Measurements from ENCODE around the gene KMT5C. TPM values are rescaled to one million over a fixed set of nuclear protein-coding genes. Genes with fewer than 3 reads are reported as not detected.
"Not testable (repeated sequence)": the region's sequence is repeated elsewhere in the genome, so short reads cannot be mapped to it uniquely, and the experiment has no call there.

The KMT5C gene
- total RNA-seq, 1 donor from 2014 or later, result 3.0 TPM

DNA sequence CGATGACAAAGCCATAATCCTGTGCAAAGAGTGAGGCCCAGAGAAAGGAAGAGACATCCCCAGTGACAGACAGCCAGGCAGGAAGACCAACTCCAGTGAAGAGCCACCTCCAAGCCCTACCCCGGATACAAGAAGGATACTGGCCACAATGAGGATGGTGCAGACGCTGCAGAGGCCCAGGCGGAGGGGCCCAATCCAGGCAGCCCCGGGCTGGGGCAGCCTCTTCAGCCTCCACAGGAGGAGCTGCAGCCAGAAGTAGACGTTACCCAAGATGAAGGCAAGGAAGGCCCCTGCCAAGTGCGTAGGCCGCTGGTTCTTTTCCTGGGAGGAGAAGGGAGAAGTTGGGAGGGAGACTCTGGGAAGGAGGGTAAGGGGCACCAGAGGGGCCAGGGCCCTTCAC is 23.0 kb upstream of the KMT5C start:
- DNase-seq (ENCODE audit: low read depth in 2 of 2), result no peak

GRCh38 chr19:55319785-55320184 is 19.9 kb upstream of the KMT5C start:
- DNase-seq (ENCODE audit: low read depth in 2 of 2), result peak; percentile 18 to 44

DNA sequence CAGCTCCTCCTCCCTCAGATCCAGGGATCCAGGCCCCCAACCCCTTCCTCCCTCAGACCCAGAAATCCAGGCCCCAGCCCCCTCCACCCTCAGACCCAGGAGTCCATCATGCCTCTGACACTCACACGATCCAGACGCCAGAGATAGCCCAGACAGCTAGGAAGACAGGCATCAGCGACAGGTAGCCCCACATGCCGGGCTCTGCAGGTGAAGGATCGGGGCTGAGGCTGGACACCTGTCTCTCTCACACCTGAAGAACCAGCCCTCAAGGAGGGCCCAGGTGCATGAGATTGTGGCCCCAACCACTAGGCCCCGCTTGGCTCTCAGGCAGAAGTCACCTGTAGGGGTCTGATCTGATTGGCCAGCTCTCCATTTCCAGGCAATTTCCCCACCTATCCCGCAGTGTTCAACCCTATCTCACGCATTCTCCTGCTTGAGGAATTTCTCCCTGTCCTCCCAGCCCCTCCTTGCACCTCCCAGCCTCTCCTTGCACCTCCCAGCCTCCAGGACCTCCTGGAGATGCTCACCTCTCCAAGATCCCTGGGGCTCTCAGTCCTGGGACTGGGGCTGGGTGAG is 18.7 kb upstream of the KMT5C start:
- no peak for DNase-seq (ENCODE audit: low read depth in 2 of 2)

- DNase-seq (ENCODE audit: low read depth in 2 of 2), result no peak
These were observed 18.1 kb upstream of the KMT5C start for GRCh38 chr19:55321466-55322137.

DNA sequence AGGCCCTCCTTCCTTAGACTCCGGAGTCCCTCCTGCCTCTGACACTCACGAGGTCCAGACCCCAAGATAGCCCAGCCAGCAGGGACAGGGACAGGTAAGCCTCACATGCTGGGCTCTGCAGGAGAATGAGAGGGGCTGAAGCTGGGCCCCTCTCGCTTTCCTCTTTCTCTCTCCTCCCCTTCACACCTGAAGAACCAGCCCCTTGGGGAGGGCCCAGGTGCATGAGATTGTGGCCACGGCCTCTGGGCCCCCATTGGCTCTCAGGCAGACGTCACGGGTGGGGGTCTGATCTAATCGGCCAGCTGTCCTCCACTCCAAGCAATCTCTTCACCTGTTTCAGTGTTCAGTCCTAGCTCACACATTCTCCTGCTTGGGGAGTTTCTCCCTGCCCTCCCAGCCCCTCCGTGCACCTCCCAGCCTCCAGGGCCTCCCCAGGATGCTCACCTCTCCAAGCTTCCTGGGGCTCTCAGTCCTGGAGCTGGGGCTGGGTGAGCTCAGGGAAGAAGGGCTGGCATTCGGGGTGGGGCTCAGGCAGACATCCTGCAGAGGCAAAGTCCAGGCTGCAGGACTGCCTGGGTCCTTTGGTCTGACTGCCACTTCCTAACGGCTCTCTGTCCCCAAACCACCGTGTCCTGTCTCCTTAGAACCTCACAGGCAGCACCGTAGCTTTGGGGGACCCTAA is 17.3 kb upstream of the KMT5C start:
- DNase-seq (ENCODE audit: low read depth in 2 of 2), result no peak

GRCh38 chr19:55324662-55325061 is 15.0 kb upstream of the KMT5C start:
- no peak for DNase-seq (ENCODE audit: low read depth in 2 of 2)

GRCh38 chr19:55325172-55325571 is 14.5 kb upstream of the KMT5C start, which contains the start of gene TMEM150B:
TSS of gene TMEM150B (minus strand) at chr19:55325341. CDS start at chr19:55321036, 4,305 bp downstream.
- DNase-seq (ENCODE audit: low read depth in 2 of 2), result no peak

- DNase-seq (ENCODE audit: low read depth in 2 of 2), result peak in 1 of 2 donors; percentile 35
These were observed 10.8 kb upstream of the KMT5C start for GRCh38 chr19:55328774-55329318.

- not testable (repeated sequence) for DNase-seq (ENCODE audit: low read depth in 2 of 2)
These were observed 9.9 kb upstream of the KMT5C start for GRCh38 chr19:55329791-55330190.

DNA sequence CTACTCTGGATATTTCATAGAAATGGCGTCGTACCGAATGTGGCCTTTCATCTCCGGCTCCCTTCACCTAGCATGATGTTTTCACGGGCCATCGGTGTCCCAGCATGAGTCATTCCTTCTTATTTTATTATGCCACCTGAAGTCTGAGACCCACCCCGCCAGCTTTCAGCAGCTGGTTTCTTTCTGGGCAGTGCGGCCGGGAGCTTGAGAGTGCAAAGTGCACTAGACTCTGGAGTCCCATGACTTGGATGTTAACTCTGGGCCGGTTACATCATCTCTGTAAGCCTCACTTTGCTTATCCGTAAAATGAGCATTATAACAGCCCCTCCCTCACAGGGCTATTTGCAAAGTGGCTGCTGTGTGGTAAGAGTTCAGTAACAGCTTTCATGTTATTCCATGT is 5.8 kb upstream of the KMT5C start:
- no peak for DNase-seq (ENCODE audit: low read depth in 2 of 2)

DNA sequence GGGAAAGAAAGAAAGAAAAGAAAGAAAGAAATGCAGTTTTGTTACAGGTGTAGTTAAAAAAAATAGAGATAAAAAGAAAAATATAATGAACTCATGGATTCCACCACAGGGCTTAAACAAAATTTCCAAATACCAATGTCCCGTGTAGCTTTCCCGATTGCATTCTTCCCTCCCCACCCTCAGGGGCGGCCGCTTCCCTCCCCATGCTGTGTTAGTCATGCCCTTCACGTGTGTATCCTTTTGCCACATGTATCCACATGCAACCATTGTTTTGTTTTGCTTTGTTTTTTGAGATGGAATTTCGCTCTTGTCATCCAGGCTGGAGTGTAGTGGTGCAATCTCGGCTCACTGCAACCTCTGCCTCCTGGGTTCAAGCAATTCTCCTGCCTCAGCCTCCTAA is 3.6 kb upstream of the KMT5C start:
- DNase-seq (ENCODE audit: low read depth in 2 of 2), result peak in 1 of 2 donors; percentile 25

DNA sequence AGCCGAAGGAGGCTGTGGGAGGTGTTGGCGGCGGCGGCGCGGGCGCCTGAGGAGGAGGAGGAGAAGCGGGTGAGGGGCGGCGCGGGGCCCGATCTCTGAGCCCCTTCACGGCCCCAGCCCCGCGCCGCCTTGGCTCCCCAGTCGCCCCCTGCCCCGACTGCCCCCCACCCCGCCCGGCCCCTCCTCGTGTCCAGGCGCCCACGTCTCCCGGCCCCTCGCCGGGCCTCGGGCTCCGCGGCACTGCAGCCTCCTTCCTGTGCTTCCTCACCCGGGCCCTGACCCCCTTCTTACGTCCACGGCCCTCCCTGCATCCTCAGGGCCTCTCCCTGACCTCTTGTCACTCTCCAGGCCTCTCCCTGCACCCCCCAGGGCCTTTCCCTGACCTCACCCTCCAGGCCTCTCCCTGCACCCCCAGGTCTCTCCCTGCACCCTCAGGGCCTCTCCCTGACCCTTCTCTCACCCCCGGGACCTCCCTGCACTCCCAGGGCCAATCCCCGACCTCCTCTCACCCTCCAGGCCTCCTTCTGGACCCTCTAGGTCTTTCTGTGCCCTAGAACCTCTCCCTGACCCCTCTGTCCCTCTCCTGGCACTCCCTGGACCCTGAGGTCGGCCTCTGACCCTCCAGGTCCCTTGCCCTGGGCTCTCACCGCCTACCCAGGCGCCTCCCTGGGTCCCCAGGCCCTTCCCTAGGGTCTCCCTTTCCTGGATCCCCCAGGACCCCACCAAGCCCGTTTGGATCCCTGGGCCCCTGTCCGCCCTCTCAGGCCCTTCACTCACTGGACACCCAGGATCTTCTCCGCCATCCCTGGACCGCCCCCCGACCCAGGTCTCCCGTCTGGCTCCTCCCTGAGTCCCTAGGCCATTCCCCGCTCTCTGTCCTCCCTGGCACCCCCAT is 460 bp downstream of the KMT5C start:
- DNase-seq (ENCODE audit: low read depth in 2 of 2), result no peak

DNA sequence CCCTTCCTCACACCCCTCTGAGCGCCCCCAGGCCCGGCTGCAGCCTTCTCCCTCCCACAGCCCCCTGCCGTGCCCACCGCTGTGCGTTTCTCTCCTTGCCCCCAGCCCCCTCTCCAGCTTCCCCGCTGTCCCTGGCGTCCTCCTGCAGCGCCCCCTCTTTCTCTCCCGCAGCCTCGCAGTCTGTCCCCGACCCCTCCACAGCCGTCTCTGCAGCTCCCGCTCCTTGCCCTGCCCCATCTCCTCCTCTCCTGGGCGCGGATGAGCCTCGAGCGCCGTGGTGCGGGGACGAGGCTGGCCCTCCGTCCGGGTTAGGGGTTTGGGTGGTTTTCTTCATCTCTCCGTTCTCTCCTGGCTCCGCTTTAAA is 1.1 kb downstream of the KMT5C start:
- peak; percentile 19 for DNase-seq (ENCODE audit: low read depth in 2 of 2)

DNA sequence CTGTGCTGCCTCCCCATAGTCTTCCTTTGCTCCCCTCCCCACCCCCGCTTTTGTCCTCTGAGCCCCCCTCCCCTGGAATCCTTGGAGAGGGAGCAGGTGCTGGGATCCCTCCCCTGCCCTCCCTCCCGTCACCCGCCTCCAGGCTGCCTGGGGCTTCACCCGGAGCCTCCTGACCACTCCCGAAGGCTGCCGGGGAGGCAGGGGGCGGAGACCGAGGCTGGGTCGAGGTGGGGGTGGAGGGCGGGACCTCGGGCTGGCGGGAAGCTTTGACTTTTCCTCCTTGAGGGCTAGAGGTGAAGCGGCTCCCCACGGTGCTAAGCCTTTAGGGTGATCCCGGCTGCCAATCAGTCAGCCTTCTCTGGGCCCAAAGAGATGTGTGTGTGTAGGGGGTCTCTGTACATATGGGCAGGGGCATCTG is 1.5 kb downstream of the KMT5C start:
- peak in 1 of 2 donors; percentile 36 for DNase-seq (ENCODE audit: low read depth in 2 of 2)

DNA sequence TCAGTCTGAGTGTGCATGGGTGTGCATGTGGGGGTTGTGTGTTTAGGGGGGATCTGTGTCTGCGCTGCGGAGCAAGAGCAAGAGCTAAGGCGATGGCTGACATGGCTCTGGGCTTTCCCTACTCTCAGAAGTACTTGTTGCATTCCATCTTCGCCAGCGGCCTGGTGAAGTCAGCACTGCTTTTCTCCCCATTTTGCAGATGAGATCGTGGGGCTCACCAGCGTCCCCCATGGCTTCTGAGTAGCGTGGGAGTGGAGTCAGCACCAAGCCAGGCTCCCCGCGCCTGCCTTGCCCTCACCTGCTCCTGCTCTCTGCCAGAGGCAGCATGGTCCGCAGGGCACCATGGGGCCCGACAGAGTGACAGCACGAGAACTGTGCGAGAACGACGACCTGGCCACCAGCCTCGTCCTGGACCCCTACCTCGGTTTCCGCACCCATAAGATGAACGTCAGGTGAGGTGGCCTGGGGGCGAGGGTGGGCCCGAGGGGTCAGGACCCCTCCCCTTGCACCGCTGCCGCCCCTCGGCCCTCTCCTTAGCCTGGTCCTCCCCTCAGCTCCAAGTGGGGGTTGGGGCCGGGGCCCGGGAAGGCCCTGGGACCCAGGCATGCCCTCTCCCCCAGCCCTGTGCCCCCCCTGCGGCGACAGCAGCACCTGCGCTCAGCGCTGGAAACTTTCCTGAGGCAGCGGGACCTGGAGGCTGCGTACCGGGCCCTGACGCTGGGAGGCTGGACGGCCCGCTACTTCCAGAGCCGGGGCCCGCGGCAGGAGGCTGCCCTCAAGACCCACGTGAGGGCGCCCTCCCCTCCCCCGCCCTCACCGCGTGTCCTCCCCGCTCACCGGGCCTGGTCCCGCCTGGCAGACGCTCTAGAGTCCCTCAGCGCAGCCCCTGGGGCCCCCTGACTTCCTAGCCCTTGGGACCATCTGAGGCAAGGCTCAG is 2.2 kb downstream of the KMT5C start:
- DNase-seq (ENCODE audit: low read depth in 2 of 2), result no peak

DNA sequence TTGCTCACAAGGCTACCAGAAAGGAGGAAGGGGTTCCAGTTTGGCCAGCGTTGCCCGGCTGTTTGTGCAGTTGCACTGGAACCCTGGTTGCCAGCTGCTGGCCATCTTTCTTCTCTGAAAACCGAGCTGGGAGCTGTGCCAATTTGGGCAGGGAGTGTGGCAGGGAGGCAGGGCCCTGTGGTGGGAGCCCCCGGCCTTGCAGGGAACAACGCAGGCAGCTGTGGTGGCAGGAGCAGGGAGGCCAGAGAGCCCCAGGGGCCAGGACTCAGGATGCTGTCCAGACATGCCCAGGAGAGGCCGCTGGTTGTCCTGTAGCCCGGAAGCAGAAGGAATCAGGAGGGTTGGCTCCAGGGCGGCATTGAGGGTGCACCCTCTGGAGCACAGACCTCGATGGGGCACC is 4.8 kb downstream of the KMT5C start:
- DNase-seq (ENCODE audit: low read depth in 2 of 2), result no peak

DNA sequence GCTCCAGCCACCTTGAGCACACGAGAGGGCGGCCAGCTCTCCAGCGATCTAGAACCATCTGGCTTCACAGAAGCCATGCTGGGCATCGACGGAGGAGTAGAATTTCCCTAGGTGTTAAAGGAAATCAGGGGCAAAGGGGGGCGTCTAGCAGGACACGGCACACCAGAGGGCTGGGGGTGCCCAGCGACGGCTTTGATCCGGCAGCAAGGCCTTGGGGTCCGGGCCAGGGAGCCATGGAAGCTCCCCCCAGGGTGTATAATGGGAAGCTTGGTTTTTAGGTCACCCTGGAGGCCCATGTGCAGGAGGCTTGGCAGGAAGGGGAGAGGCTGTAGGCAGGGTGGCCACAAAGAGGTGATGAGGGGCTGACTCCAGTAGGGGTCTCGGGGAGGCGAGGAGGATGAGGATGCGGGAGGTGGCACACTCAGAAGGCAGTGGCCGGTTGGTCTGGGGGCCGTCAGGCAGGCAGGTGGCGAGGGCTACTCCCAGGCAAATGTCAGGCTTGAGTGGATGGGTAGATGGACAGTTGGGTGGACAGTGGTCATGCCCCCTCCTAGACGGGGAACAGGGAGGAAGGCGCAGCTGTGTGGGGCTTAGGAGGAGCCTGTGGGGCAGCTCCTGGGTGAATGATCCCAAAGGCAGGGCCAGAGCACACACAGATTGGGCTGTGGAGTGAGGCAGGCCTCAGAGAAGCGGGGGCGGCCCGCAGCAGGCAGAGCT is 5.6 kb downstream of the KMT5C start:
- no peak for DNase-seq (ENCODE audit: low read depth in 2 of 2)

GRCh38 chr19:55345818-55346724 is 6.4 kb downstream of the KMT5C start:
- DNase-seq (ENCODE audit: low read depth in 2 of 2), result peak in 1 of 2 donors; percentile 58

Data from lung microvascular endothelial cell (primary cell).